Measurements from ENCODE around the gene RAB27A.

DNA sequence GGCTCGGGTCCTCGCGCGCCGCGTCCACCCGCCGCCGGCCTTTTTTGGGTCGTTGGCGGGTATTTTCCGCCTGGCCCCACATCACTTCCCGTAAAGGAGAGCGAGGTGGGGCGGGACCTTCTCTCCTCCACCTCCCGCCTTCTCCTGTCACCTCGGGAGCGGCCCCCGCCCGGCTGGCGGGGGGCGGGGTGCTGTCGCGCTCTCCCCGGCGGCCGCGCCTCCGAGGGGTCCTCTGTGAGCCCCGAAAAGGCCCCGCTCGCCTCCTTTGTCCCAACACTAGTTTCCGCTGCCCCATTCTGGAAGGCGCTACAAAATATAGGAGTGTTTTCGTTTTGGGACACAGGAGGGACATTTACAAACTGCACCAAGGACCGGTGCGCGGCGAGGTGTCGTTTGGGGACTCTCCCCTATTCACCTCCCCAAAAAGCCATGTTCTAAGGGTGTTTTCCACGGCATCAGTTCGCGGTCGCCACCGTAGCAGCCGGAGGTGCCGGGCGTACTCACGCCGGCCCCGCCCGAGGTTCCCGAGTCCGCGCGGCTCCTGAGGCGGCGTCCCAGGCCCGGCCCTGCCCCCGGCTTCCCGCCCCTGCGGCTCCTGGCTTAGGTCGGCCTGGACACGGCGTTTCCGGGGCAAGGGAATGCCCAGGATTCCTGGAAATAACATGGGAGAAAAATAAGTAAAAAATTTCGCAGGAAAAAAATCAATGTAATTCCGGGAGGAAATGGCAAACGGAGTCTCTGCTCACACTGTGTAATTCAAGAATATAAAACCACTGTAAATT, at the start of gene RAB27A:
- TF ChIP-seq POLR2A (IDR thresholded peaks at IDR 0.05; ENCODE audit: low read length) (peak; percentile 43), GATA1 (IDR thresholded peaks at IDR 0.05; ENCODE audit: low read depth, low read length) (no peak)
